HepG2 (cell line): Measurements from ENCODE around the gene PLRG1. TPM values are rescaled to one million over a fixed set of nuclear protein-coding genes. Genes with fewer than 3 reads are reported as not detected.

ENCODE experiments used
- ASH2L ChIP-seq: fragments of 300-600, 200-600 bp; sonication (generic); IDR thresholded peaks from 2 replicates; pipeline ENCODE4 v1.7.0; 2017; ENCODE audit warnings: low read depth, mild to moderate bottlenecking, moderate library complexity, mixed read lengths, low read length; ENCODE audit not compliant: insufficient read length
- BCL6 ChIP-seq: IDR thresholded peaks from 2 replicates; pipeline ENCODE4 v1.6.1; 2016; ENCODE audit warnings: missing genetic modification reagents, missing compliant biosample characterization
- CENPT ChIP-seq: sonication (generic); formaldehyde crosslinking; IDR thresholded peaks from 2 replicates; pipeline ENCODE4 v1.8.0; 2022; ENCODE audit warnings: low read depth, mild to moderate bottlenecking, moderate library complexity, missing genetic modification reagents
- EP300 ChIP-seq, 3 experiments: sonication (generic) in 1 of 3; formaldehyde crosslinking in 1 of 3; IDR thresholded peaks; 2 replicates each; pipeline versions ENCODE4 v1.5.1 to v1.6.1; 2011 to 2020; ENCODE audit warnings: low read depth in 2 of 3, low read length in 2 of 3, borderline replicate concordance in 1 of 3, improper control_type of control experiment in 1 of 3, mild to moderate bottlenecking in 1 of 3, missing genetic modification reagents in 1 of 3, moderate library complexity in 1 of 3
- FOSL1 ChIP-seq: sonication (generic); formaldehyde crosslinking; IDR thresholded peaks from 2 replicates; pipeline ENCODE4 v1.9.0; 2021; ENCODE audit warnings: missing genetic modification reagents, borderline replicate concordance
- FOXK2 ChIP-seq: fragments of 450-650 bp; IDR thresholded peaks from 2 replicates; pipeline ENCODE4 v1.6.1; 2016
- FOXO1 ChIP-seq: sonication (generic); formaldehyde crosslinking; IDR thresholded peaks from 2 replicates; pipeline ENCODE4 v1.4.0; 2020; ENCODE audit warnings: missing genetic modification reagents
- GATA4 ChIP-seq: sonication (generic); IDR thresholded peaks from 2 replicates; pipeline ENCODE4 v1.6.1; 2016; ENCODE audit warnings: antibody characterized with exemption, low read depth, borderline replicate concordance
- GRHL1 ChIP-seq: sonication (generic); formaldehyde crosslinking; conservative IDR thresholded peaks from 2 replicates; pipeline ENCODE4 v1.8.0; 2022; ENCODE audit warnings: missing genetic modification reagents
- HOXD1 ChIP-seq: sonication (generic); formaldehyde crosslinking; IDR thresholded peaks from 2 replicates; pipeline ENCODE4 v1.5.0; 2020; ENCODE audit warnings: missing genetic modification reagents
- JUNB ChIP-seq: sonication (generic); formaldehyde crosslinking; IDR thresholded peaks from 2 replicates; pipeline ENCODE4 v1.8.0; 2022; ENCODE audit warnings: missing genetic modification reagents, mild to moderate bottlenecking, borderline replicate concordance
- MBD4 ChIP-seq: IDR thresholded peaks from 2 replicates; pipeline ENCODE4 v1.6.1; 2012; ENCODE audit warnings: low read length, inconsistent platforms, borderline replicate concordance
- MED8 ChIP-seq: sonication (generic); formaldehyde crosslinking; IDR thresholded peaks from 2 replicates; pipeline ENCODE4 v1.8.1; 2023; ENCODE audit warnings: mild to moderate bottlenecking, missing genetic modification reagents; ENCODE audit not compliant: insufficient replicate concordance
- NCOA2 ChIP-seq: sonication (generic); formaldehyde crosslinking; IDR thresholded peaks from 2 replicates; pipeline ENCODE4 v1.8.0; 2022; ENCODE audit warnings: inconsistent platforms
- PAWR ChIP-seq: sonication (generic); formaldehyde crosslinking; IDR thresholded peaks from 2 replicates; pipeline ENCODE4 v1.4.0; 2020; ENCODE audit warnings: missing genetic modification reagents, mild to moderate bottlenecking, borderline replicate concordance
- RBM39 ChIP-seq: fragments of 200-400 bp; formaldehyde crosslinking; IDR thresholded peaks from one replicate; pipeline ENCODE4 v1.6.1; 2018; ENCODE audit warnings: antibody characterized with exemption, mild to moderate bottlenecking, low read depth, low read length; ENCODE audit not compliant: poor library complexity, severe bottlenecking
- TSC22D2 ChIP-seq: sonication (generic); formaldehyde crosslinking; IDR thresholded peaks from 2 replicates; pipeline ENCODE4 v1.5.1; 2020; ENCODE audit warnings: missing genetic modification reagents, mild to moderate bottlenecking, borderline replicate concordance
- ZNF20 ChIP-seq: sonication (generic); formaldehyde crosslinking; IDR thresholded peaks from 2 replicates; pipeline ENCODE4 v1.4.0; 2020; ENCODE audit warnings: mild to moderate bottlenecking, moderate library complexity, missing genetic modification reagents
- ZNF513 ChIP-seq: sonication (generic); formaldehyde crosslinking; conservative IDR thresholded peaks from 2 replicates; pipeline ENCODE4 v1.5.0; 2020; ENCODE audit warnings: missing genetic modification reagents
- ZUFSP ChIP-seq: sonication (generic); formaldehyde crosslinking; IDR thresholded peaks from 2 replicates; pipeline ENCODE4 v1.9.0; 2021; ENCODE audit warnings: missing genetic modification reagents, mild to moderate bottlenecking, borderline replicate concordance
- polyA plus RNA-seq, 8 experiments: library from polyadenylated mRNA; depleted of rRNA in 3 of 8; stranded (reverse) in 7 of 8; unstranded in 1 of 8; fragments of >200 nt; fragmentation: Illumina TruSeq in 4 of 8; extraction: Trizol in 4 of 8; gene quantifications; 2 replicates each; pipeline versions ENCODE4 v1.2.1 to v1.2.3, GENCODE V29; 2011 to 2016; ENCODE audit warnings: low read depth in 4 of 8, missing spikeins in 1 of 8, mixed read lengths in 1 of 8; ENCODE audit not compliant: insufficient read depth in 1 of 8
- total RNA-seq, 5 experiments: library from RNA; depleted of rRNA; stranded (reverse); fragments of >200 nt; fragmentation: Illumina TruSeq; extraction: Trizol; gene quantifications; 2 replicates each; pipeline ENCODE4 v1.2.3, GENCODE V29; 2016; ENCODE audit warnings: low read depth in 1 of 5
- TF ChIP-seq, protein P1 (sequence below): IDR thresholded peaks from 2 replicates; pipeline ENCODE4 v1.6.1; 2016
- TF ChIP-seq, protein P2 (sequence below): sonication (generic); formaldehyde crosslinking; conservative IDR thresholded peaks from 2 replicates; pipeline ENCODE4 v1.8.0; 2022; ENCODE audit warnings: low read depth, missing genetic modification reagents

The PLRG1 gene
- total and polyA plus RNA-seq, 2 of the 13 experiments (the other 11 are each of a cell fraction or from before 2014, with no cell fraction given) = 77.3 to 110 TPM

- no peak for TF ChIP-seq GRHL1 (CRISPR knock-in tag)
- TF ChIP-seq FOXK2 = no peak
- TF ChIP-seq RBM39 = no peak
- no peak for TF ChIP-seq ZNF20 (CRISPR knock-in tag)
- no peak for TF ChIP-seq ZUFSP
- no peak for TF ChIP-seq MED8 (CRISPR knock-in tag)
- TF ChIP-seq GATA4 = peak; percentile 87
- no peak for TF ChIP-seq PAWR (CRISPR knock-in tag)
- TF ChIP-seq, protein P1, sequence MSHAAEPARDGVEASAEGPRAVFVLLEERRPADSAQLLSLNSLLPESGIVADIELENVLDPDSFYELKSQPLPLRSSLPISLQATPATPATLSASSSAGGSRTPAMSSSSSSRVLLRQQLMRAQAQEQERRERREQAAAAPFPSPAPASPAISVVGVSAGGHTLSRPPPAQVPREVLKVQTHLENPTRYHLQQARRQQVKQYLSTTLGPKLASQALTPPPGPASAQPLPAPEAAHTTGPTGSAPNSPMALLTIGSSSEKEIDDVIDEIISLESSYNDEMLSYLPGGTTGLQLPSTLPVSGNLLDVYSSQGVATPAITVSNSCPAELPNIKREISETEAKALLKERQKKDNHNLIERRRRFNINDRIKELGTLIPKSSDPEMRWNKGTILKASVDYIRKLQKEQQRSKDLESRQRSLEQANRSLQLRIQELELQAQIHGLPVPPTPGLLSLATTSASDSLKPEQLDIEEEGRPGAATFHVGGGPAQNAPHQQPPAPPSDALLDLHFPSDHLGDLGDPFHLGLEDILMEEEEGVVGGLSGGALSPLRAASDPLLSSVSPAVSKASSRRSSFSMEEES (CRISPR knock-in tag) = peak; percentile 59; the same call in 1 of the 2 replicates
- TF ChIP-seq ASH2L = no peak
- peak; percentile 55; the same call in 1 of the 2 replicates for TF ChIP-seq HOXD1 (CRISPR knock-in tag)
- TF ChIP-seq ZNF513 (CRISPR knock-in tag) = no peak
- no peak for TF ChIP-seq CENPT (CRISPR knock-in tag)
- TF ChIP-seq, protein P2, sequence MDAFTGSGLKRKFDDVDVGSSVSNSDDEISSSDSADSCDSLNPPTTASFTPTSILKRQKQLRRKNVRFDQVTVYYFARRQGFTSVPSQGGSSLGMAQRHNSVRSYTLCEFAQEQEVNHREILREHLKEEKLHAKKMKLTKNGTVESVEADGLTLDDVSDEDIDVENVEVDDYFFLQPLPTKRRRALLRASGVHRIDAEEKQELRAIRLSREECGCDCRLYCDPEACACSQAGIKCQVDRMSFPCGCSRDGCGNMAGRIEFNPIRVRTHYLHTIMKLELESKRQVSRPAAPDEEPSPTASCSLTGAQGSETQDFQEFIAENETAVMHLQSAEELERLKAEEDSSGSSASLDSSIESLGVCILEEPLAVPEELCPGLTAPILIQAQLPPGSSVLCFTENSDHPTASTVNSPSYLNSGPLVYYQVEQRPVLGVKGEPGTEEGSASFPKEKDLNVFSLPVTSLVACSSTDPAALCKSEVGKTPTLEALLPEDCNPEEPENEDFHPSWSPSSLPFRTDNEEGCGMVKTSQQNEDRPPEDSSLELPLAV (CRISPR knock-in tag) = no peak
- no peak for TF ChIP-seq JUNB
- no peak for TF ChIP-seq TSC22D2 (CRISPR knock-in tag)
- peak; percentile 96 for TF ChIP-seq BCL6 (CRISPR knock-in tag)
- TF ChIP-seq FOSL1 (CRISPR knock-in tag) = no peak
- TF ChIP-seq NCOA2 (CRISPR knock-in tag) = peak; percentile 97
- TF ChIP-seq EP300 (IDR thresholded peaks at IDR 0.05; ENCODE audit: low read depth in 2 of 2, low read length in 2 of 2) = peak; percentile 85 to 98
- TF ChIP-seq EP300 (CRISPR knock-in tag; IDR thresholded peaks at IDR 0.05; ENCODE audit: borderline replicate concordance) = peak; percentile 85; the same call in 1 of the 2 replicates
- TF ChIP-seq MBD4 = no peak; the same call in 1 of the 2 replicates
- peak; percentile 88 for TF ChIP-seq FOXO1 (CRISPR knock-in tag)
Measured at GRCh38 chr4:154577324-154577723, 27.1 kb upstream of the PLRG1 start (continued).
